Fibroblast of gingiva (primary cell): ENCODE measurements around the gene MGAT2.
"Not testable (repeated sequence)": the region's sequence is repeated elsewhere in the genome, so short reads cannot be mapped to it uniquely, and the experiment has no call there.

Experiments
- DNase-seq: peaks from one replicate; pipeline ENCODE4 v3.0.0-alpha.2; 2011; ENCODE audit warnings: low read depth

The MGAT2 gene

GRCh38 chr14:49620182-49621113 is at the start of gene MGAT2, which contains the start of gene RPL36AL:
TSS of gene MGAT2 (plus strand) at chr14:49620799. CDS start at chr14:49621269, 470 bp downstream.
TSS of gene RPL36AL (minus strand) at chr14:49620626. CDS start at chr14:49619104, 1,522 bp downstream.
- peak; percentile 99 for DNase-seq

- DNase-seq = no peak
Measured at GRCh38 chr14:49574038-49574437, 46.6 kb upstream of the MGAT2 start.

- DNase-seq = no peak
Measured at GRCh38 chr14:49578141-49578540, 42.5 kb upstream of the MGAT2 start.

GRCh38 chr14:49579841-49580240 is 40.8 kb upstream of the MGAT2 start:
- no peak for DNase-seq

GRCh38 chr14:49581209-49582112 is 39.1 kb upstream of the MGAT2 start:
- no peak for DNase-seq

- DNase-seq = no peak
Measured at GRCh38 chr14:49582113-49582977, 38.3 kb upstream of the MGAT2 start.

- no peak for DNase-seq
Measured at GRCh38 chr14:49583629-49584028, 37.0 kb upstream of the MGAT2 start.

GRCh38 chr14:49584058-49584457 is 36.5 kb upstream of the MGAT2 start:
- no peak for DNase-seq

GRCh38 chr14:49584981-49585640 is 35.5 kb upstream of the MGAT2 start:
- DNase-seq = not testable (repeated sequence)

GRCh38 chr14:49585803-49586672 is 34.6 kb upstream of the MGAT2 start, which contains the start of gene RPS29:
TSS of gene RPS29 (minus strand) at chr14:49586380. CDS start at chr14:49586346, 34 bp downstream.
- peak; percentile 98 for DNase-seq

GRCh38 chr14:49586673-49587460 is 33.7 kb upstream of the MGAT2 start:
- DNase-seq = peak; percentile 70

- DNase-seq = no peak
Measured at GRCh38 chr14:49589387-49589786, 31.2 kb upstream of the MGAT2 start.

GRCh38 chr14:49593016-49593415 is 27.6 kb upstream of the MGAT2 start:
- no peak for DNase-seq

- peak; percentile 48 for DNase-seq
Measured at GRCh38 chr14:49594347-49595091, 26.1 kb upstream of the MGAT2 start.

GRCh38 chr14:49598189-49598484 is 22.5 kb upstream of the MGAT2 start:
- no peak for DNase-seq

GRCh38 chr14:49598485-49599300 is 21.9 kb upstream of the MGAT2 start, which contains the start of gene LRR1:
TSS of gene LRR1 (plus strand) at chr14:49598940. CDS start at chr14:49599021, 81 bp downstream.
- DNase-seq = peak; percentile 78

GRCh38 chr14:49607583-49607982 is 13.0 kb upstream of the MGAT2 start:
- no peak for DNase-seq

GRCh38 chr14:49612251-49612650 is 8.3 kb upstream of the MGAT2 start:
- no peak for DNase-seq
